ENCODE results near the gene RPS6KL1.

Gene RPS6KL1

DNA sequence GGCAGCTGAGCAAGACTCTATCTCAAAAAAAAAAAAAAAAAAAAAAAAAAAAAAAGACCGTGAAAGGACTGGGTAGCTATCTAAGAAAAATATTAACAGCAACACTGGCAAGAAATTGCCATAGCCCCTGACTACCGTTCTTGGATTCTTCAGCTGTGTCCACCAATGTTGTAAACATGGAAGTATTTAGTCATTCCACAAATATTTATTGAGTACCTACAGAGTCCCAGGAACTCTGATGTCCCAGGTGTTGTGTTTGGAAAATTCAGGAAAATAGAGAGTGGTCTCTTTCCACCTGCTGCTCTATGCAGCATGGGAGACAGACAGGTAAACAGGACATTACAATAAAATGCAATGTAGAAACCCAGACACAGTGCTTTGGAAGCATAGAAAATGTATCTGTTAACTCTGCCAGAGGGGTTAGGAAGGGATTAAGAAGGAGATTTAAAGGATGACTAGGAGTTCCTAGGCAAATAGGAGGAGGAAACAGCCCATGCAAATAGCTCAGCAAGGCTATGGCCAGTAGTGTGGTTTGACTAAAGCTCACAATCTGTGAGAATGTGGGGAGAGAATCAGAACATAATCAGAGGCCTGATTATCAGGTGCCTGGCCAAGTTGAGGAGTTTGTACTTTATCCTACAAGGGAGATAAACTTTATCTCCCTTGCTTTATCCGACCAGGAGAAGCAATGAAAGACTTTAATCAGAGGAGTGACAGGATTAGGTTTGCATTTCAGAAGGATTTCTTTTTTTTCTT, 43.5 kb downstream of the RPS6KL1 start:
- no peaks in the 10 kb centered on the region for H3K36me3 ChIP-seq
- intact Hi-C loops (cut with DNase I; ENCODE audit: low total_unique reads), result no loop called here
- no peak for DNase-seq
- H3K9me3 ChIP-seq, result no peaks in the 10 kb centered on the region
- no peak overlapping the region for H3K27ac ChIP-seq
- TF ChIP-seq, protein P1, sequence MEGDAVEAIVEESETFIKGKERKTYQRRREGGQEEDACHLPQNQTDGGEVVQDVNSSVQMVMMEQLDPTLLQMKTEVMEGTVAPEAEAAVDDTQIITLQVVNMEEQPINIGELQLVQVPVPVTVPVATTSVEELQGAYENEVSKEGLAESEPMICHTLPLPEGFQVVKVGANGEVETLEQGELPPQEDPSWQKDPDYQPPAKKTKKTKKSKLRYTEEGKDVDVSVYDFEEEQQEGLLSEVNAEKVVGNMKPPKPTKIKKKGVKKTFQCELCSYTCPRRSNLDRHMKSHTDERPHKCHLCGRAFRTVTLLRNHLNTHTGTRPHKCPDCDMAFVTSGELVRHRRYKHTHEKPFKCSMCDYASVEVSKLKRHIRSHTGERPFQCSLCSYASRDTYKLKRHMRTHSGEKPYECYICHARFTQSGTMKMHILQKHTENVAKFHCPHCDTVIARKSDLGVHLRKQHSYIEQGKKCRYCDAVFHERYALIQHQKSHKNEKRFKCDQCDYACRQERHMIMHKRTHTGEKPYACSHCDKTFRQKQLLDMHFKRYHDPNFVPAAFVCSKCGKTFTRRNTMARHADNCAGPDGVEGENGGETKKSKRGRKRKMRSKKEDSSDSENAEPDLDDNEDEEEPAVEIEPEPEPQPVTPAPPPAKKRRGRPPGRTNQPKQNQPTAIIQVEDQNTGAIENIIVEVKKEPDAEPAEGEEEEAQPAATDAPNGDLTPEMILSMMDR (IDR thresholded peaks at IDR 0.05), result no peak
- H3K4me1 ChIP-seq, result peaks cover 0 to 28% (median 19%) of the 10 kb centered on the region in 4 donors
- no peaks in the 10 kb centered on the region for H3K27me3 ChIP-seq
- H3K4me3 ChIP-seq, result no peak overlapping the region

DNA sequence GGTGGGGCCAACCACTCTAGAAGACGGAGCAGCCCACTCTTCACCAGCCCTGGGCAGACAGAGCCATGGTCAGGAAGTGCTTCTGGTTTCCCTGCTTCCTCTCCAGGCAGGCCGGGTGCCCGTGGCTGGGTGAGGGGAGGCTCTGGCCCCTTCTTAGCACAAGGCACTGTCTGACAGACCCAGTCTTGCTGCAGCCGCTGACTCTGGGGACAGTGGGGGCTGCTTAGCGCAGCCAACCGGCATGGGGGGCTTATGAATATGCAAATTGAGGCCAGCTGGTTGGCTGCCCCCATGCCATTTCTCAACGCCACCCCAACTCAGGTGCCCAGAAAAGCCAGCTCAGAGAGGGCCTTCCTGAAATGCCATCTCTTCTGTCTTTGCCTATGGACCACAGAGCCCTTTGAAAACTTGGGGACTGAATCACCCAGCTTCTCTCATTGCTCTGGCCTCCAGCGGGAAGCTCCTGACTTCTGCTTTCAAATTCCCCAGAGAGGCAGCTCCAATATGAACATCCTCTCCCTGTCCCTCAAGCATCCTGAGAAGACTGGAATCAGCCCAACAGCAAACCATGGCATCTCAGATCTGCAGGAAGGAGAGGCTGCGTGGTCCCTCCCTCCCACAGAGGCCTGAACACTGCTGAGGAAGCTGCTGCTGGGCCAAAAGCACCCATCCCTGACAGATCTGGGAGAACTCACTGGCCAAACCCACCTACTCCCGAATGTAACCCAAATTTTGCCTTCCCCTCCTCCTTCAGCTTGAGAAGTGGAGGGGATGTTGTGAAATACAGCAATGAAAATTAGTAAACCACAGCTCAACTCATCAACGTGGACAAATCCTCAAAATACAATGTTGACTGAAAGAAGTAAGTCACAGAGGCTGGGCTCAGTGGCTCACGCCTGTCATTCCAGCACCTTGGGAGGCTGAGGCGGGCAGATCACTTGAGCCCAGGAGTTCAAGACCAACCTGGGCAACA, 46.8 kb downstream of the RPS6KL1 start, which contains the start of gene PROX2:
Gene PROX2, minus strand, starts transcription at position 205 of the 973 bp plus-strand sequence. CDS start 12,311 bp downstream, outside the sequence.
- intact Hi-C loops (cut with DNase I; ENCODE audit: low total_unique reads), result no loop called here
- Histone ChIP-seq H3K27me3 (no peaks in the 10 kb centered on the region), H3K9me3 (no peaks in the 10 kb centered on the region), H3K27ac (no peak within 1 kb of the TSS), H3K36me3 (no peaks in the 10 kb centered on the region), H3K4me1 (peaks cover 0 to 5% (median 3%) of the 10 kb centered on the region in 4 donors), H3K4me3 (no peak within 1 kb of the TSS)
- TF ChIP-seq, protein P1 (IDR thresholded peaks at IDR 0.05), result no peak
- DNase-seq, result no peak

DNA sequence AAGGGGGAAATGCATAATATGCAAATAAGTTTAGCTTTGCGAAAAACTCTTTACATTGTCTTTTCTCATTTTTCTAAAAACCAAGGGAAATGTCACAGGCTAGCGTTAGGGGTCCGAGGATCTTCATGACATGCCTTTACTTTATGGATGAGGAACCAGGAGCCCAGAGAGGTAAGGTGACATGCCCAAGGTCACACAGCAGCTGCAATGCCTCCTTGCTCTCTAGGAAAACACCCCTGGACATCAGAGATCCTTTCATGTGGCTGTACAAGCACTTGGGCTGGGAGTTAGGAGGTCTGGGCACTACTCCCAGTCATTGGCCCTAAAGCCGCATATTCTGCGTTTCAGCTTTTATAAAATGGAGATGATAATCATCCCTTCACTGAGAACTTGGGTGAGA, 47.9 kb downstream of the RPS6KL1 start:
- Histone ChIP-seq H3K27ac (no peak overlapping the region), H3K27me3 (no peaks in the 10 kb centered on the region), H3K4me3 (no peak overlapping the region), H3K36me3 (no peaks in the 10 kb centered on the region), H3K4me1 (no peaks in the 10 kb centered on the region), H3K9me3 (no peaks in the 10 kb centered on the region)
- DNase-seq, result no peak
- intact Hi-C loops (cut with DNase I; ENCODE audit: low total_unique reads), result no loop called here
- TF ChIP-seq, protein P1 (IDR thresholded peaks at IDR 0.05), result no peak

DNA sequence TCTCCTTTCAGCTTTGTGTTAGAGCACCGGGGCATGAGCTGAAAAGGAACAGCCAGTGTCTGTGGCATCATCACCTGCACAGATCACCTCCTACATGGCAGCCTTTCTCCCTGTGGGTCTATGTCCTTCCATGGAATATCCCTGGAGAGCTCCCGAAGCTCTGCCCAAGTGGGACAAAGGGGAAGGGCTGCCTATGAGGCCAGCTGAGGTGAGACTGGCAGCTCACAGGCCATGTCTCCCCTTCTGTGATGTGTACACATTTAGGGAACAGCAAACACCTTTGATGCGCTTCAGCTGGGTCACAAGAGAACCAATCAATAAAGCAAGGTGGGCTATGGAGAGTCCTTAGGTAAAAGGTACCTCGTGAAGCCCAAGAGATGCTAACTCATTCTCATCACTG, 51.2 kb downstream of the RPS6KL1 start:
- no peak overlapping the region for H3K27ac ChIP-seq
- intact Hi-C loops (cut with DNase I; ENCODE audit: low total_unique reads), result no loop called here
- no peaks in the 10 kb centered on the region for H3K9me3 ChIP-seq
- DNase-seq, result no peak
- H3K4me1 ChIP-seq, result no peaks in the 10 kb centered on the region
- no peaks in the 10 kb centered on the region for H3K27me3 ChIP-seq
- H3K36me3 ChIP-seq, result no peaks in the 10 kb centered on the region
- no peak overlapping the region for H3K4me3 ChIP-seq
- TF ChIP-seq, protein P1 (IDR thresholded peaks at IDR 0.05), result no peak

DNA sequence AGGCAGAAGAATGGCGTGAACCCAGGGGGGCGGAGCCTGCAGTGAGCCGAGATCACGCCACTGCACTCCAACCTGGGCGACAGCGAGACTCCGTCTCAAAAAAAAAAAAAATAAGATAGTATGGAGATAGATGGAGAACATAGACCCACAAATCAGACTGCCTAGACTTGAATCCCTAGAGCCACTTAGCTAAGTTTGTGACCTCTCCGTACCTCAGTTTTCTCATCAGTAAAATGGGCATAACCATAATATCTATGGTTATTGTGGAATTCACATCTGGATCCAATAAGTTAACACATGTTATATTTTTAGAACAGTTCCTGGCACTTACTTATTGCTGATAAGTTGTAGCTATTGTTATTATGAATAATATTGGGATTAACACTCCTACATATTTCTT, 54.3 kb downstream of the RPS6KL1 start:
- Histone ChIP-seq H3K27ac (no peak overlapping the region), H3K4me3 (no peak overlapping the region), H3K9me3 (no peaks in the 10 kb centered on the region), H3K4me1 (no peaks in the 10 kb centered on the region), H3K36me3 (no peaks in the 10 kb centered on the region), H3K27me3 (no peaks in the 10 kb centered on the region)
- no peak for DNase-seq
- intact Hi-C loops (cut with DNase I; ENCODE audit: low total_unique reads), result no loop called here
- TF ChIP-seq, protein P1 (IDR thresholded peaks at IDR 0.05), result no peak

All from tibial artery (tissue), 4 donors.